HEK293 (cell line): Measurements from ENCODE around the gene C1QTNF4.

Experiments used
- CTCF ChIA-PET: fragments of 350-600 bp; formaldehyde crosslinking; extraction: SDS; loops from one replicate; lab custom pipeline; 2021; ENCODE audit warnings: antibody characterized with exemption; lab: Yijun Ruan, JAX
- POLR2A ChIA-PET: fragments of 300-600 bp; formaldehyde crosslinking; extraction: SDS; loops from one replicate; lab custom pipeline; 2020; ENCODE audit warnings: antibody characterized with exemption, inconsistent platforms; lab: Yijun Ruan, JAX
- H3K27ac ChIP-seq: fragments of 200-500 bp; sonication (Bioruptor generic); 2 replicates; pipeline ENCODE4 v1.5.1; 2014; ENCODE audit warnings: low read depth, low read length, control low read depth, inconsistent platforms; ENCODE audit errors: extremely low read depth
- H3K36me3 ChIP-seq, 2 experiments: fragments of 200-500 bp in 1 of 2; sonication (Bioruptor generic) in 1 of 2; 1 replicate in 1 of 2; 2 replicates in 1 of 2; pipeline ENCODE4 v1.5.1; 2014 to 2017; ENCODE audit warnings: inconsistent platforms in 2 of 2, low read length in 2 of 2; ENCODE audit not compliant: control insufficient read depth in 2 of 2, insufficient read depth in 1 of 2
- H3K4me1 ChIP-seq: fragments of 200-500 bp; sonication (Bioruptor generic); 2 replicates; pipeline ENCODE4 v1.5.1; 2014; ENCODE audit warnings: mild to moderate bottlenecking, low read length, inconsistent platforms; ENCODE audit not compliant: control insufficient read depth, insufficient read depth
- H3K4me3 ChIP-seq: 2 replicates; pipeline ENCODE4 v1.5.1; 2011; ENCODE audit warnings: low read depth, mild to moderate bottlenecking, control low read depth, low read length, moderate library complexity
- H3K9me3 ChIP-seq: fragments of 200-500 bp; sonication (Bioruptor generic); 2 replicates; pipeline ENCODE4 v1.5.1; 2014; ENCODE audit warnings: low read depth, low read length, inconsistent platforms; ENCODE audit not compliant: control insufficient read depth, insufficient read depth
- EGR2 ChIP-seq: fragments of 450-650 bp; formaldehyde crosslinking; IDR thresholded peaks from 2 replicates; pipeline ENCODE4 v1.5.1; 2016; ENCODE audit warnings: low read depth, missing biosample characterization, missing genetic modification characterization
- GLIS2 ChIP-seq: fragments of 450-650 bp; formaldehyde crosslinking; IDR thresholded peaks from 2 replicates; pipeline ENCODE4 v1.5.1; 2016; ENCODE audit warnings: missing biosample characterization, missing genetic modification characterization
- KLF10 ChIP-seq: fragments of 450-650 bp; IDR thresholded peaks from 2 replicates; pipeline ENCODE4 v1.5.1; 2018; ENCODE audit warnings: missing biosample characterization, mild to moderate bottlenecking, missing genetic modification characterization
- KLF16 ChIP-seq: fragments of 450-650 bp; formaldehyde crosslinking; IDR thresholded peaks from 2 replicates; pipeline ENCODE4 v1.5.1; 2017; ENCODE audit warnings: missing biosample characterization, missing genetic modification characterization
- KLF9 ChIP-seq: fragments of 450-650 bp; formaldehyde crosslinking; IDR thresholded peaks from 2 replicates; pipeline ENCODE4 v1.5.1; 2016; ENCODE audit warnings: missing biosample characterization, missing genetic modification characterization, low read depth
- SALL2 ChIP-seq: fragments of 450-650 bp; formaldehyde crosslinking; IDR thresholded peaks from 2 replicates; pipeline ENCODE4 v1.5.0; 2017; ENCODE audit warnings: missing biosample characterization, mild to moderate bottlenecking, missing genetic modification characterization, borderline replicate concordance
- WT1 ChIP-seq: fragments of 450-650 bp; formaldehyde crosslinking; IDR thresholded peaks from 2 replicates; pipeline ENCODE4 v1.5.1; 2016; ENCODE audit warnings: missing biosample characterization, missing genetic modification characterization
- ZIC2 ChIP-seq: fragments of 450-650 bp; formaldehyde crosslinking; IDR thresholded peaks from 2 replicates; pipeline ENCODE4 v1.5.1; 2016; ENCODE audit warnings: missing biosample characterization, missing genetic modification characterization
- ZNF112 ChIP-seq: fragments of 450-650 bp; formaldehyde crosslinking; IDR thresholded peaks from 2 replicates; pipeline ENCODE4 v1.5.0; 2017; ENCODE audit warnings: missing biosample characterization, missing genetic modification characterization
- ZNF133 ChIP-seq: fragments of 450-650 bp; formaldehyde crosslinking; IDR thresholded peaks from 2 replicates; pipeline ENCODE4 v1.5.1; 2016; ENCODE audit warnings: missing biosample characterization, missing genetic modification characterization
- ZNF155 ChIP-seq: fragments of 450-650 bp; formaldehyde crosslinking; IDR thresholded peaks from 2 replicates; pipeline ENCODE4 v1.5.1; 2016; ENCODE audit warnings: missing biosample characterization, missing genetic modification characterization
- ZNF239 ChIP-seq: fragments of 450-650 bp; formaldehyde crosslinking; IDR thresholded peaks from 2 replicates; pipeline ENCODE4 v1.5.1; 2016; ENCODE audit warnings: missing biosample characterization, missing genetic modification characterization
- ZNF302 ChIP-seq: fragments of 450-650 bp; formaldehyde crosslinking; IDR thresholded peaks from 2 replicates; pipeline ENCODE4 v1.5.1; 2016; ENCODE audit warnings: missing biosample characterization, missing genetic modification characterization, low read depth
- ZNF529 ChIP-seq: fragments of 450-650 bp; formaldehyde crosslinking; IDR thresholded peaks from 2 replicates; pipeline ENCODE4 v1.5.1; 2017; ENCODE audit warnings: missing genetic modification characterization, missing biosample characterization; ENCODE audit not compliant: insufficient replicate concordance
- ZNF610 ChIP-seq: fragments of 450-650 bp; formaldehyde crosslinking; IDR thresholded peaks from 2 replicates; pipeline ENCODE4 v1.5.1; 2016; ENCODE audit warnings: missing biosample characterization, missing genetic modification characterization, borderline replicate concordance
- ZNF626 ChIP-seq: fragments of 450-650 bp; sonication (Bioruptor Pico); formaldehyde crosslinking; IDR thresholded peaks from 2 replicates; pipeline ENCODE4 v1.5.1; 2018; ENCODE audit warnings: missing biosample characterization, missing genetic modification characterization, inconsistent platforms
- ZNF664 ChIP-seq: fragments of 450-650 bp; formaldehyde crosslinking; IDR thresholded peaks from 2 replicates; pipeline ENCODE4 v1.5.1; 2016; ENCODE audit warnings: missing biosample characterization, missing genetic modification characterization
- ZNF747 ChIP-seq: fragments of 450-650 bp; formaldehyde crosslinking; IDR thresholded peaks from 2 replicates; pipeline ENCODE4 v1.5.1; 2016; ENCODE audit warnings: missing biosample characterization, missing genetic modification characterization
- ZNF776 ChIP-seq: fragments of 450-650 bp; formaldehyde crosslinking; IDR thresholded peaks from 2 replicates; pipeline ENCODE4 v1.5.0; 2017; ENCODE audit warnings: missing biosample characterization, missing genetic modification characterization, borderline replicate concordance
- ZNF837 ChIP-seq: fragments of 450-650 bp; formaldehyde crosslinking; IDR thresholded peaks from 2 replicates; pipeline ENCODE4 v1.5.1; 2016; ENCODE audit warnings: missing biosample characterization, missing genetic modification characterization
- ZNF843 ChIP-seq: fragments of 450-650 bp; formaldehyde crosslinking; IDR thresholded peaks from 2 replicates; pipeline ENCODE4 v1.5.1; 2016; ENCODE audit warnings: missing biosample characterization, missing genetic modification characterization
- TF ChIP-seq, protein P1 (sequence below): fragments of 450-650 bp; formaldehyde crosslinking; IDR thresholded peaks from 2 replicates; pipeline ENCODE4 v1.5.1; 2016; ENCODE audit warnings: missing biosample characterization, missing genetic modification characterization
- TF ChIP-seq, protein P2 (sequence below): fragments of 450-650 bp; formaldehyde crosslinking; IDR thresholded peaks from 2 replicates; pipeline ENCODE4 v1.5.1; 2016; ENCODE audit warnings: missing biosample characterization, missing genetic modification characterization
- TF ChIP-seq, protein P3 (sequence below): fragments of 450-650 bp; formaldehyde crosslinking; IDR thresholded peaks from 2 replicates; pipeline ENCODE4; 2016; ENCODE audit warnings: missing biosample characterization, missing genetic modification characterization
- TF ChIP-seq, protein P4 (sequence below): fragments of 450-650 bp; formaldehyde crosslinking; IDR thresholded peaks from 2 replicates; pipeline ENCODE4 v1.5.1; 2016; ENCODE audit warnings: missing biosample characterization, missing genetic modification characterization

The C1QTNF4 gene

DNA sequence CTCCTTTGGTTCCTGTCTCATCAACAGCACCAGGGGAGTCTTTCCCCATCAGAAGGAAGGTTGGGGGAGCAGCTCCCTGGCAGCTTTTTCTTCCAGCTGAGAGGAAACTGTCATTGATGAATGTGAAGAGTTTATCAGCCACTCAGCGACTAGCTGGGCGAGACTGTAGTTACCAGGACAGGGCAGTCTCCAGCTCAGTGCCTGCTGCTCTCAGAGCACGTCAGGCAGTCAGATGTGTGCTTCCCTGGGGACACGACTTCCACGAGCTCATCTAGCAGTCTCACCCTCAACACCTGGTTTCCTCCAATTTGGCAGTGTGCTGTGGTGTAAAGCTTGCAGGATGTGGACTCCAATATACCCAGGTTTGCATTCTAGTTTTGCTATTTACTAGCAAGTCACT lies 12.5 kb upstream of the C1QTNF4 start:
- peaks cover 0 to 15% of the 10 kb centered on the region in 2 experiments; a peak in 1 of 3 replicates for H3K36me3 ChIP-seq
- H3K4me1 ChIP-seq: no peaks in the 10 kb centered on the region
- ChIA-PET CTCF (interaction anchor here (0.7 to 2.5 kb wide), 2 partner anchors 10 to 395 kb away, joined by 3 to 14 read pairs; no protein-coding TSS in a partner anchor), POLR2A (no interaction called here)
- H3K27ac ChIP-seq: no peak overlapping the region
- H3K4me3 ChIP-seq: no peak overlapping the region
- no peaks in the 10 kb centered on the region for H3K9me3 ChIP-seq
- peak; percentile 39 for TF ChIP-seq ZIC2
- TF ChIP-seq ZNF112 (tag by site-specific recombination): no peak

DNA sequence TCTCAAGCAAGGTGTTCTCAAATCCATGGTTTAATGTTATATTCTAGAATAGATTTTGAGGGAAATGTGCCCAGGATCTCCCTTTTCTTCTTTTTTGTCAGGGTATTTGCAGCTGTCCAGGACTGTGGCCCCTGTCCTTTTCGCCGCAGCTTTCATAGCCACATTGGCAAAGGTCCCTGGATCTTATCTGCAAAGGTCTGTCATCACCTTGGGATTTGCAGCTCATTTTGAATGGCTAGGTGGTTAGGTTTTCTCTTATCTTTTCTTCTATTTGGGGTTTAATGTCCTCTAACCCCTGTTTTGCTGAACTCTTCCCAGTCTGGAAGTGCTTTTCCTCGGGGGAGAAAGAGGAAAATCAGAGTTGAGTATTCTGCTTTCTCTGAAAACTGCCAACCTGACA lies 11.7 kb upstream of the C1QTNF4 start:
- POLR2A ChIA-PET: no interaction called here
- Histone ChIP-seq H3K36me3 (peaks cover 0 to 7% of the 10 kb centered on the region in 2 experiments; a peak in 1 of 3 replicates), H3K4me3 (no peak overlapping the region), H3K9me3 (no peaks in the 10 kb centered on the region), H3K27ac (no peak overlapping the region), H3K4me1 (no peaks in the 10 kb centered on the region)
- CTCF ChIA-PET: interaction anchor here (0.7 to 2.5 kb wide), 3 partner anchors 11 to 396 kb away, joined by 3 to 14 read pairs (median 6); no protein-coding TSS in a partner anchor
- TF ChIP-seq KLF9 (no peak), ZNF837 (tag by site-specific recombination) (no peak), KLF10 (tag by site-specific recombination) (no peak), ZNF529 (tag by site-specific recombination) (no peak), WT1 (tag by site-specific recombination) (no peak), ZNF302 (tag by site-specific recombination) (no peak)
- TF ChIP-seq, protein P1, sequence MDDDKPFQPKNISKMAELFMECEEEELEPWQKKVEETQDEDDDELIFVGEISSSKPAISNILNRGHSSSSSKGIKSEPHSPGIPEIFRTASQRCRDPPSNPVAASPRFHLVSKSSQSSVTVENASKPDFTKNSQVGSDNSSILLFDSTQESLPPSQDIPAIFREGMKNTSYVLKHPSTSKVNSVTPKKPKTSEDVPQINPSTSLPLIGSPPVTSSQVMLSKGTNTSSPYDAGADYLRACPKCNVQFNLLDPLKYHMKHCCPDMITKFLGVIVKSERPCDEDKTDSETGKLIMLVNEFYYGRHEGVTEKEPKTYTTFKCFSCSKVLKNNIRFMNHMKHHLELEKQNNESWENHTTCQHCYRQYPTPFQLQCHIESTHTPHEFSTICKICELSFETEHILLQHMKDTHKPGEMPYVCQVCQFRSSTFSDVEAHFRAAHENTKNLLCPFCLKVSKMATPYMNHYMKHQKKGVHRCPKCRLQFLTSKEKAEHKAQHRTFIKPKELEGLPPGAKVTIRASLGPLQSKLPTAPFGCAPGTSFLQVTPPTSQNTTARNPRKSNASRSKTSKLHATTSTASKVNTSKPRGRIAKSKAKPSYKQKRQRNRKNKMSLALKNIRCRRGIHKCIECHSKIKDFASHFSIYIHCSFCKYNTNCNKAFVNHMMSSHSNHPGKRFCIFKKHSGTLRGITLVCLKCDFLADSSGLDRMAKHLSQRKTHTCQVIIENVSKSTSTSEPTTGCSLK: no peak
- TF ChIP-seq, protein P2, sequence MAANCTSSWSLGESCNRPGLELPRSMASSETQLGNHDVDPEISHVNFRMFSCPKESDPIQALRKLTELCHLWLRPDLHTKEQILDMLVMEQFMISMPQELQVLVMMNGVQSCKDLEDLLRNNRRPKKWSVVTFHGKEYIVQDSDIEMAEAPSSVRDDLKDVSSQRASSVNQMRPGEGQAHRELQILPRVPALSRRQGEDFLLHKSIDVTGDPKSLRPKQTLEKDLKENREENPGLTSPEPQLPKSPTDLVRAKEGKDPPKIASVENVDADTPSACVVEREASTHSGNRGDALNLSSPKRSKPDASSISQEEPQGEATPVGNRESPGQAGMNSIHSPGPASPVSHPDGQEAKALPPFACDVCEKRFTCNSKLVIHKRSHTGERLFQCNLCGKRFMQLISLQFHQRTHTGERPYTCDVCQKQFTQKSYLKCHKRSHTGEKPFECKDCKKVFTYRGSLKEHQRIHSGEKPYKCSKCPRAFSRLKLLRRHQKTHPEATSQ: no peak

DNA sequence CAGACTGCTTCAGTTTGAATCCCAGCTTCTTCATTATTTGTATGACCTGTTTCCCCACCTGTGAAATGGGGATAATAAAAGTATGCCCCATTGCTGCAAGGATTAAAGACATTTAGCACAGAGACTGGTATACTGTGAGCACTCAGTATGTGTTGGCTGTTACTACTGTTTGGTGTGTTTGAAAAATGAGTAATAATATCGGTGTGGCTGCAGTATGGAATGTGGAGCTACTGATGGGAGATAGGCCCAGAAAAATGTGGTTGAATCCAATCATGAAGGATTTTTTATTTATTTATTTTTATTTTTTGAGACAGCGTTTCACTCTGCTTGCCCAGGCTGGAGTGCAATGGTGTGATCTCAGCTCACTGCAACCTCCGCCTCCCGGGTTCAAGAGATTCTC lies 9.1 kb upstream of the C1QTNF4 start:
- no peak for TF ChIP-seq ZNF747
- no peak for TF ChIP-seq ZNF664 (tag by site-specific recombination)
- no peak for TF ChIP-seq ZNF843
- no peak for TF ChIP-seq ZNF239
- TF ChIP-seq KLF16: no peak
- TF ChIP-seq SALL2: no peak
- no peak for TF ChIP-seq ZNF155 (tag by site-specific recombination)
- TF ChIP-seq, protein P3, sequence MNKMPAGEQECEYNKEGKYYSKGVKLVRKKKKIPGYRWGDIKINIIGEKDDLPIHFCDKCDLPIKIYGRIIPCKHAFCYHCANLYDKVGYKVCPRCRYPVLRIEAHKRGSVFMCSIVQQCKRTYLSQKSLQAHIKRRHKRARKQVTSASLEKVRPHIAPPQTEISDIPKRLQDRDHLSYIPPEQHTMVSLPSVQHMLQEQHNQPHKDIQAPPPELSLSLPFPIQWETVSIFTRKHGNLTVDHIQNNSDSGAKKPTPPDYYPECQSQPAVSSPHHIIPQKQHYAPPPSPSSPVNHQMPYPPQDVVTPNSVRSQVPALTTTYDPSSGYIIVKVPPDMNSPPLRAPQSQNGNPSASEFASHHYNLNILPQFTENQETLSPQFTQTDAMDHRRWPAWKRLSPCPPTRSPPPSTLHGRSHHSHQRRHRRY: no peak
- no peak for TF ChIP-seq ZNF133 (tag by site-specific recombination)
- TF ChIP-seq ZNF626: no peak
- no peak for TF ChIP-seq ZNF610 (tag by site-specific recombination)
- TF ChIP-seq, protein P4, sequence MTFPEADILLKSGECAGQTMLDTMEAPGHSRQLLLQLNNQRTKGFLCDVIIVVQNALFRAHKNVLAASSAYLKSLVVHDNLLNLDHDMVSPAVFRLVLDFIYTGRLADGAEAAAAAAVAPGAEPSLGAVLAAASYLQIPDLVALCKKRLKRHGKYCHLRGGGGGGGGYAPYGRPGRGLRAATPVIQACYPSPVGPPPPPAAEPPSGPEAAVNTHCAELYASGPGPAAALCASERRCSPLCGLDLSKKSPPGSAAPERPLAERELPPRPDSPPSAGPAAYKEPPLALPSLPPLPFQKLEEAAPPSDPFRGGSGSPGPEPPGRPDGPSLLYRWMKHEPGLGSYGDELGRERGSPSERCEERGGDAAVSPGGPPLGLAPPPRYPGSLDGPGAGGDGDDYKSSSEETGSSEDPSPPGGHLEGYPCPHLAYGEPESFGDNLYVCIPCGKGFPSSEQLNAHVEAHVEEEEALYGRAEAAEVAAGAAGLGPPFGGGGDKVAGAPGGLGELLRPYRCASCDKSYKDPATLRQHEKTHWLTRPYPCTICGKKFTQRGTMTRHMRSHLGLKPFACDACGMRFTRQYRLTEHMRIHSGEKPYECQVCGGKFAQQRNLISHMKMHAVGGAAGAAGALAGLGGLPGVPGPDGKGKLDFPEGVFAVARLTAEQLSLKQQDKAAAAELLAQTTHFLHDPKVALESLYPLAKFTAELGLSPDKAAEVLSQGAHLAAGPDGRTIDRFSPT (tag by site-specific recombination): no peak
- no peak for TF ChIP-seq GLIS2
- TF ChIP-seq ZNF776: no peak
- no peak for TF ChIP-seq EGR2 (tag by site-specific recombination)
- peaks cover 0 to 3% of the 10 kb centered on the region in 2 experiments; a peak in 1 of 3 replicates for H3K36me3 ChIP-seq
- POLR2A ChIA-PET: no interaction called here

More for the DNA sequence above, 9.1 kb upstream of the C1QTNF4 start:
- no peaks in the 10 kb centered on the region for H3K9me3 ChIP-seq
- H3K4me3 ChIP-seq: no peak overlapping the region
- H3K4me1 ChIP-seq: no peaks in the 10 kb centered on the region
- CTCF ChIA-PET: interaction anchor here (0.7 to 1.2 kb wide), 2 partner anchors 24 to 34 kb away, joined by 3 read pairs; no protein-coding TSS in a partner anchor
- H3K27ac ChIP-seq: no peak overlapping the region
